Tibial nerve (tissue), 4 donors: ENCODE measurements around the gene FAM131B. TPM values are rescaled to one million over a fixed set of nuclear protein-coding genes. Genes with fewer than 3 reads are reported as not detected.

Source experiments
- DNase-seq, 2 donors: peaks; one replicate each; pipeline ENCODE4 v3.0.0-alpha.2; 2019; ENCODE audit warnings: low spot score in 2 of 2
- H3K27ac ChIP-seq, 4 donors: fragments of 200-600 bp; sonication (generic) in 3 of 4; one replicate each; pipeline ENCODE4 v1.5.1; 2017 to 2019; ENCODE audit warnings: mild to moderate bottlenecking in 1 of 4
- H3K27me3 ChIP-seq, 2 donors: fragments of 200-600 bp; sonication (generic) in 1 of 2; one replicate each; pipeline versions ENCODE4 v1.5.1 to v1.6.0; 2017 to 2019
- H3K36me3 ChIP-seq, 3 donors: fragments of 200-600 bp; sonication (generic); one replicate each; pipeline ENCODE4 v1.5.1; 2018 to 2019
- H3K4me1 ChIP-seq, 4 donors: fragments of 200-600 bp; sonication (generic) in 3 of 4; one replicate each; pipeline ENCODE4 v1.5.1; 2017 to 2019
- H3K4me3 ChIP-seq, 4 donors: fragments of 200-600 bp; sonication (generic) in 3 of 4; one replicate each; pipeline ENCODE4 v1.5.1; 2017 to 2019; ENCODE audit warnings: mild to moderate bottlenecking in 1 of 4, moderate library complexity in 1 of 4
- H3K9me3 ChIP-seq, 4 donors: fragments of 200-600 bp; sonication (generic) in 3 of 4; one replicate each; pipeline ENCODE4 v1.5.1; 2017 to 2019
- CTCF ChIP-seq, 5 experiments: fragments of 200-600 bp in 3 of 5; fragments of 450-650 bp in 2 of 5; sonication (generic) in 3 of 5; IDR thresholded peaks; one replicate each; pipeline ENCODE4 v1.5.1; 2016 to 2019; ENCODE audit warnings: antibody characterized with exemption in 5 of 5, mild to moderate bottlenecking in 3 of 5, moderate library complexity in 2 of 5
- EP300 ChIP-seq, 2 donors: sonication (generic); formaldehyde crosslinking; IDR thresholded peaks; one replicate each; pipeline ENCODE4 v1.6.1; 2017; ENCODE audit warnings: antibody characterized with exemption in 2 of 2, mild to moderate bottlenecking in 1 of 2
- POLR2A ChIP-seq, 2 donors: fragments of 450-650 bp; IDR thresholded peaks; one replicate each; pipeline ENCODE4 v1.6.1; 2017; ENCODE audit warnings: antibody characterized with exemption in 2 of 2, mild to moderate bottlenecking in 2 of 2, moderate library complexity in 2 of 2
- WGBS, 2 donors: methylation state at CpG; one replicate each; pipeline ENCODE4 v1.1.5; 2018; 5-methylcytosine and 5-hydroxymethylcytosine counted together
- total RNA-seq, 4 donors: library from RNA; depleted of rRNA; stranded (reverse); fragments of >200 nt; gene quantifications; one replicate each; pipeline ENCODE4 v1.1.0, GENCODE V29; 2016

FAM131B gene
- total RNA-seq, 4 donors from 2014 or later = 1.2 to 9.0 (median 1.5) TPM

- Histone ChIP-seq H3K27me3 (peaks cover 0 to 4% of the 10 kb centered on the region in 2 donors), H3K36me3 (peaks cover 0 to 5% (median 0%) of the 10 kb centered on the region in 3 donors), H3K4me1 (no peaks in the 10 kb centered on the region), H3K27ac (no peak overlapping the region), H3K4me3 (no peak overlapping the region), H3K9me3 (no peaks in the 10 kb centered on the region)
- 57% methylated on average over 10 to 11 of the region's 11 CpGs for WGBS, 2 donors
- DNase-seq = no peak
- TF ChIP-seq POLR2A (IDR thresholded peaks at IDR 0.05) (no peak), CTCF (IDR thresholded peaks at IDR 0.05) (no peak), EP300 (IDR thresholded peaks at IDR 0.05) (no peak)
Observed at GRCh38 chr7:143352531-143353002, 9.9 kb downstream of the FAM131B start.

DNA sequence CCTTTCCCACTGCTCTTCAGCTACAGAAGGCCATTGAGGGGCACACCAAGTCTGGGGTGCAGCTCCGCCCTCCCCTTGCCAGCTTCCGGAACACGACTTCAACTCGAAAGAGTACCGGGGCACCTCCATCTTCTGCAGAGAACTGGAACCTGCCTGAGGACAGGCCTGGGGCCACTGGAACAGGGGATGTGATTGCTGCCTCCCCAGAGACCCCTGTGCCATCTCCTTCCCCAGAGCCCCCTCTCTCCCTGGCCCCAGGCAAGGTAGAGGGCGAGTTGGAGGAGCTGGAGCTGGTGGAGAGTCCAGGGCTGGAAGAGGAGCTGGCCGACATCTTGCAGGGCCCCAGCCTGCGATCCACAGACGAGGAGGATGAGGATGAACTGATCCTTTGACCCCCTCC, 10.9 kb downstream of the FAM131B start:
- 91 to 92% methylated on average over 8 to 9 of the region's 9 CpGs for WGBS, 2 donors
- Histone ChIP-seq H3K27me3 (peaks cover 0 to 4% of the 10 kb centered on the region in 2 donors), H3K4me1 (no peaks in the 10 kb centered on the region), H3K27ac (no peak overlapping the region), H3K4me3 (no peak overlapping the region), H3K36me3 (peaks cover 0 to 5% (median 0%) of the 10 kb centered on the region in 3 donors), H3K9me3 (no peaks in the 10 kb centered on the region)
- DNase-seq = no peak
- TF ChIP-seq CTCF (IDR thresholded peaks at IDR 0.05) (no peak), EP300 (IDR thresholded peaks at IDR 0.05) (no peak), POLR2A (IDR thresholded peaks at IDR 0.05) (no peak)

- peaks cover 0 to 6% of the 10 kb centered on the region in 2 donors for H3K27me3 ChIP-seq
- peaks cover 0 to under 1% (median 0%) of the 10 kb centered on the region in 3 donors for H3K36me3 ChIP-seq
- no peaks in the 10 kb centered on the region for H3K9me3 ChIP-seq
- no peak overlapping the region for H3K27ac ChIP-seq
- no peak for DNase-seq
- WGBS, 2 donors = 74 to 79% methylated on average over 5 of the region's 5 CpGs
- H3K4me1 ChIP-seq = no peaks in the 10 kb centered on the region
- H3K4me3 ChIP-seq = no peak overlapping the region
- TF ChIP-seq POLR2A (IDR thresholded peaks at IDR 0.05) (no peak), CTCF (IDR thresholded peaks at IDR 0.05) (no peak), EP300 (IDR thresholded peaks at IDR 0.05) (no peak)
Observed at GRCh38 chr7:143351060-143351459, 11.5 kb downstream of the FAM131B start.

DNA sequence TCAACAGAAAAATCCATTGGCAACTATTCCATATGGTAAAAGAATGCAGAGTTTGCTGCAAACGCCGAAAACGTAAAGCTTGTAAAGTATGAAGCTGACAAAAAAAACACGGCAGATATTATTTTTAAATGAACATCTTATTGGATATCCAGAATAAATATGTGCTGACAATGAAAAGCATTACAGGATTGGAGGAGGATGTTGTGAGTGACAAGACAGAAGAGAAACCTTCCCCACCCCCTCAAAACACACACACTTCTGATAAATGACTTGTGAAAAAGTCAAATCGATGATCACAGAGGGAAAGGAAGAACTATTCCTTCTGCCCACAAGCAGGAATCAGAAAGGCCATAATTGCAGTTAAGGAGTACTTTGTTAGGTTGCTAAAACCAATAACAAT, 14.6 kb downstream of the FAM131B start:
- Histone ChIP-seq H3K4me3 (no peak overlapping the region), H3K9me3 (no peaks in the 10 kb centered on the region), H3K36me3 (no peaks in the 10 kb centered on the region), H3K27me3 (peaks cover 0 to 10% of the 10 kb centered on the region in 2 donors), H3K27ac (no peak overlapping the region), H3K4me1 (peaks cover 0 to 6% (median 0%) of the 10 kb centered on the region in 4 donors)
- no peak for DNase-seq
- TF ChIP-seq POLR2A (IDR thresholded peaks at IDR 0.05) (no peak), CTCF (IDR thresholded peaks at IDR 0.05) (no peak), EP300 (IDR thresholded peaks at IDR 0.05) (no peak)
- WGBS, 2 donors = 55 to 72% methylated on average over 5 of the region's 5 CpGs

GRCh38 chr7:143346018-143346417, 16.5 kb downstream of the FAM131B start:
- H3K27me3 ChIP-seq = peaks cover 0 to 8% of the 10 kb centered on the region in 2 donors
- no peak overlapping the region for H3K27ac ChIP-seq
- H3K9me3 ChIP-seq = no peaks in the 10 kb centered on the region
- DNase-seq = no peak
- peaks cover 0 to 6% (median 0%) of the 10 kb centered on the region in 4 donors for H3K4me1 ChIP-seq
- 75 to 87% methylated on average over 4 of the region's 4 CpGs for WGBS, 2 donors
- no peaks in the 10 kb centered on the region for H3K36me3 ChIP-seq
- no peak overlapping the region for H3K4me3 ChIP-seq
- TF ChIP-seq EP300 (IDR thresholded peaks at IDR 0.05) = no peak
- TF ChIP-seq POLR2A (IDR thresholded peaks at IDR 0.05) = no peak
- TF ChIP-seq CTCF (IDR thresholded peaks at IDR 0.05) = no peak
